Measurements from ENCODE around the gene SYNGR2. TPM values are rescaled to one million over a fixed set of nuclear protein-coding genes. Genes with fewer than 3 reads are reported as not detected.

Gene SYNGR2
- total and polyA plus RNA-seq, 9 of the 15 experiments (the other 6 are each of a cell fraction or from before 2014, with no cell fraction given) = 1.4 to 173 (median 87.8) TPM

DNA sequence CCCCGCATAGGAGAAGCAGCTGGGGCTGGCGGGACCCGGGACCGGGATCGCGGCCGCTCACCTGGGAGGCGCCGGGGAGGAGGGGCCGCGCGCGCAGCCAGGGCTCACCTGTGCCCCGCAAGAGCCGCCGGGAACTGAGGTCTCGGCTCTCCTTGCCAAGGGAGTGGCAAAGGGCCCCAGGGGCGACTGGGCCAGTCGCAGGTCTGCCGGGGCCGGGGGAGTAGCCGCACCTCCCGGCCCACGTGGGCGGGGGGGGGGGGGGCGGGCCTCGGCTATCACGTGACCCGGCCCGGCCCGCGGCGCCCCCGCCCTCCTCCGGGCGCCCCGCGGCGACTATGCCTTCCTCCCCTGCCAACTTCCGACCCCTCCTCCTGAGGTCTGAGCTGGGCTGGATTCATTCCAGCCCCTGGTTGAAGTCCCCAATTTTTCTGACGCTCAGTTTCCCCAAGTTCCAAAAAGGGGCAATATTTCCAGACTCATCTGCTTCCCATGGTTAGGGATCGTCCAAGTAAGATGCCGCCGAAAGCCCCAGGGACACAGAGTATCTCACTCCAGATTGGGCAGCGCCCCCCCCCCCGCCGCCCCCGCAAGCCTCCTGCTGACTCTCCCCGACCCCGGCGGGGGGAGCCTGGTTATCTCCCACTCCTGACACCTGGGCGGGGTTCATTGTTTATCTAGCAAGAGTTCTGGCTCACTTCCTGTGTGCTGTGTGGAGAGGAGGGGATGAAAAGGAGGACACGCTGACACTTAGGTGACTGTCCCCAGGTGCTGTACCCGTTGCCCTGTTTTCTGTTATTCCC lies 39.6 kb upstream of the SYNGR2 start, which contains the start of gene TMC6 (continued):
- TF ChIP-seq, protein P1, sequence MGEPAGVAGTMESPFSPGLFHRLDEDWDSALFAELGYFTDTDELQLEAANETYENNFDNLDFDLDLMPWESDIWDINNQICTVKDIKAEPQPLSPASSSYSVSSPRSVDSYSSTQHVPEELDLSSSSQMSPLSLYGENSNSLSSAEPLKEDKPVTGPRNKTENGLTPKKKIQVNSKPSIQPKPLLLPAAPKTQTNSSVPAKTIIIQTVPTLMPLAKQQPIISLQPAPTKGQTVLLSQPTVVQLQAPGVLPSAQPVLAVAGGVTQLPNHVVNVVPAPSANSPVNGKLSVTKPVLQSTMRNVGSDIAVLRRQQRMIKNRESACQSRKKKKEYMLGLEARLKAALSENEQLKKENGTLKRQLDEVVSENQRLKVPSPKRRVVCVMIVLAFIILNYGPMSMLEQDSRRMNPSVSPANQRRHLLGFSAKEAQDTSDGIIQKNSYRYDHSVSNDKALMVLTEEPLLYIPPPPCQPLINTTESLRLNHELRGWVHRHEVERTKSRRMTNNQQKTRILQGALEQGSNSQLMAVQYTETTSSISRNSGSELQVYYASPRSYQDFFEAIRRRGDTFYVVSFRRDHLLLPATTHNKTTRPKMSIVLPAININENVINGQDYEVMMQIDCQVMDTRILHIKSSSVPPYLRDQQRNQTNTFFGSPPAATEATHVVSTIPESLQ (CRISPR knock-in tag; IDR thresholded peaks at IDR 0.05) = no peak
- TF ChIP-seq ILF3 (IDR thresholded peaks at IDR 0.05; ENCODE audit: borderline replicate concordance) (no peak), NCOA1 (IDR thresholded peaks at IDR 0.05; ENCODE audit: low read depth) (peak; percentile 75; the same call in 1 of the 2 replicates), ZNF212 (CRISPR knock-in tag; IDR thresholded peaks at IDR 0.05) (no peak), CREBBP (IDR thresholded peaks at IDR 0.05; ENCODE audit: low read depth, low read length) (no peak), ZNF41 (CRISPR knock-in tag; conservative IDR thresholded peaks at IDR 0.05) (no peak), JUN (IDR thresholded peaks at IDR 0.05; ENCODE audit: borderline replicate concordance, low read depth, low read length) (no peak), JUN (CRISPR knock-in tag; IDR thresholded peaks at IDR 0.05; ENCODE audit: borderline replicate concordance) (no peak), BRCA1 (IDR thresholded peaks at IDR 0.05) (no peak), BRCA1 (CRISPR knock-in tag; IDR thresholded peaks at IDR 0.05) (no peak), TCFL5 (CRISPR knock-in tag; conservative IDR thresholded peaks at IDR 0.05) (no peak), EWSR1 (IDR thresholded peaks at IDR 0.05; ENCODE audit: borderline replicate concordance, low read depth, partially characterized antibody) (no peak), NFIC (IDR thresholded peaks at IDR 0.05) (peak; percentile 86), PTTG1 (tag; IDR thresholded peaks at IDR 0.05; ENCODE audit: low read depth) (no peak), GTF2A2 (tag; IDR thresholded peaks at IDR 0.05) (no peak), HNRNPLL (IDR thresholded peaks at IDR 0.05; ENCODE audit: low read depth, low read length, poor library complexity, severe bottlenecking) (no peak)
- TF ChIP-seq, protein P2, sequence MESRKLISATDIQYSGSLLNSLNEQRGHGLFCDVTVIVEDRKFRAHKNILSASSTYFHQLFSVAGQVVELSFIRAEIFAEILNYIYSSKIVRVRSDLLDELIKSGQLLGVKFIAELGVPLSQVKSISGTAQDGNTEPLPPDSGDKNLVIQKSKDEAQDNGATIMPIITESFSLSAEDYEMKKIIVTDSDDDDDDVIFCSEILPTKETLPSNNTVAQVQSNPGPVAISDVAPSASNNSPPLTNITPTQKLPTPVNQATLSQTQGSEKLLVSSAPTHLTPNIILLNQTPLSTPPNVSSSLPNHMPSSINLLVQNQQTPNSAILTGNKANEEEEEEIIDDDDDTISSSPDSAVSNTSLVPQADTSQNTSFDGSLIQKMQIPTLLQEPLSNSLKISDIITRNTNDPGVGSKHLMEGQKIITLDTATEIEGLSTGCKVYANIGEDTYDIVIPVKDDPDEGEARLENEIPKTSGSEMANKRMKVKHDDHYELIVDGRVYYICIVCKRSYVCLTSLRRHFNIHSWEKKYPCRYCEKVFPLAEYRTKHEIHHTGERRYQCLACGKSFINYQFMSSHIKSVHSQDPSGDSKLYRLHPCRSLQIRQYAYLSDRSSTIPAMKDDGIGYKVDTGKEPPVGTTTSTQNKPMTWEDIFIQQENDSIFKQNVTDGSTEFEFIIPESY (CRISPR knock-in tag; IDR thresholded peaks at IDR 0.05) = no peak
- TF ChIP-seq, protein P3, sequence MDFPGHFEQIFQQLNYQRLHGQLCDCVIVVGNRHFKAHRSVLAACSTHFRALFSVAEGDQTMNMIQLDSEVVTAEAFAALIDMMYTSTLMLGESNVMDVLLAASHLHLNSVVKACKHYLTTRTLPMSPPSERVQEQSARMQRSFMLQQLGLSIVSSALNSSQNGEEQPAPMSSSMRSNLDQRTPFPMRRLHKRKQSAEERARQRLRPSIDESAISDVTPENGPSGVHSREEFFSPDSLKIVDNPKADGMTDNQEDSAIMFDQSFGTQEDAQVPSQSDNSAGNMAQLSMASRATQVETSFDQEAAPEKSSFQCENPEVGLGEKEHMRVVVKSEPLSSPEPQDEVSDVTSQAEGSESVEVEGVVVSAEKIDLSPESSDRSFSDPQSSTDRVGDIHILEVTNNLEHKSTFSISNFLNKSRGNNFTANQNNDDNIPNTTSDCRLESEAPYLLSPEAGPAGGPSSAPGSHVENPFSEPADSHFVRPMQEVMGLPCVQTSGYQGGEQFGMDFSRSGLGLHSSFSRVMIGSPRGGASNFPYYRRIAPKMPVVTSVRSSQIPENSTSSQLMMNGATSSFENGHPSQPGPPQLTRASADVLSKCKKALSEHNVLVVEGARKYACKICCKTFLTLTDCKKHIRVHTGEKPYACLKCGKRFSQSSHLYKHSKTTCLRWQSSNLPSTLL (IDR thresholded peaks at IDR 0.05) = no peak
- TF ChIP-seq, protein P4, sequence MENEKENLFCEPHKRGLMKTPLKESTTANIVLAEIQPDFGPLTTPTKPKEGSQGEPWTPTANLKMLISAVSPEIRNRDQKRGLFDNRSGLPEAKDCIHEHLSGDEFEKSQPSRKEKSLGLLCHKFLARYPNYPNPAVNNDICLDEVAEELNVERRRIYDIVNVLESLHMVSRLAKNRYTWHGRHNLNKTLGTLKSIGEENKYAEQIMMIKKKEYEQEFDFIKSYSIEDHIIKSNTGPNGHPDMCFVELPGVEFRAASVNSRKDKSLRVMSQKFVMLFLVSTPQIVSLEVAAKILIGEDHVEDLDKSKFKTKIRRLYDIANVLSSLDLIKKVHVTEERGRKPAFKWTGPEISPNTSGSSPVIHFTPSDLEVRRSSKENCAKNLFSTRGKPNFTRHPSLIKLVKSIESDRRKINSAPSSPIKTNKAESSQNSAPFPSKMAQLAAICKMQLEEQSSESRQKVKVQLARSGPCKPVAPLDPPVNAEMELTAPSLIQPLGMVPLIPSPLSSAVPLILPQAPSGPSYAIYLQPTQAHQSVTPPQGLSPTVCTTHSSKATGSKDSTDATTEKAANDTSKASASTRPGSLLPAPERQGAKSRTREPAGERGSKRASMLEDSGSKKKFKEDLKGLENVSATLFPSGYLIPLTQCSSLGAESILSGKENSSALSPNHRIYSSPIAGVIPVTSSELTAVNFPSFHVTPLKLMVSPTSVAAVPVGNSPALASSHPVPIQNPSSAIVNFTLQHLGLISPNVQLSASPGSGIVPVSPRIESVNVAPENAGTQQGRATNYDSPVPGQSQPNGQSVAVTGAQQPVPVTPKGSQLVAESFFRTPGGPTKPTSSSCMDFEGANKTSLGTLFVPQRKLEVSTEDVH (IDR thresholded peaks at IDR 0.05; ENCODE audit: low read depth, partially characterized antibody) = peak; percentile 14

Measured in K562 (cell line).